ENCODE results near the gene SAP25. TPM values are rescaled to one million over a fixed set of nuclear protein-coding genes. Genes with fewer than 3 reads are reported as not detected.
A peak's percentile ranks its signal among the peaks of the same experiment; 100 is the strongest.

SAP25 gene
- total RNA-seq, 3 donors from 2014 or later (not counting 1 experiment from before 2014, with no cell fraction given): 25.9 to 46.4 (median 32.5) TPM

DNA sequence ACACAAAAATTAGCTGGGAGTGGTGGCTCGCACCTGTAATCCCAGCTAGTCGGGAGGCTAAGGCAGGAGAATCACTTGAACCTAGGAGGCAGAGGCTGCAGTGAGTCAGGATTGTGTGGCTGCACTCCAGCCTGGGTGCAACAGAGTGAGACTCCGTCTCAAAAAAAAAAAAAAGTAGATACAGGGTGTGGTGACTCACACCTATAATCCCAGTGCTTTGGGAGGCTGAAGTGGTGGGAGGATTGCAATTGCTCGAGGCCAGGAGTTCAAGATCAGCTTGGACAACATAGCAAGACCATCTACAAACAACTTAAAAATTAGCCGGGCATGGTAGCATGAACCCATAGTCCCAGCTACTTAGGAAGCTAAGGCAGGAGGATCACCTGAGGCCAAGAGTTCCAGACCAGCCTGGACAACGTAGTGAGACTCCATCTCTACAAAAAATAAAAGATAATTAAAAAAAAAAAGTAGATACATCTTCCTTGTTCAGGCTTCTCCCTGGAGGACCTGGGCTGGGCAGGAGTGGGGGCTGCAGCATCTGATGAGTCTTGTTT lies 40.7 kb upstream of the SAP25 start:
- Histone ChIP-seq H3K9me3 (ENCODE audit: control insufficient read depth, insufficient read depth, low read length) (no peaks in the 10 kb centered on the region), H3K36me3 (ENCODE audit: control insufficient read depth, insufficient read depth, low read length) (peaks cover 3% of the 10 kb centered on the region), H3K27ac (ENCODE audit: low read length) (no peak overlapping the region), H3K27me3 (ENCODE audit: control insufficient read depth, insufficient read depth, low read length) (no peaks in the 10 kb centered on the region), H3K4me1 (ENCODE audit: control insufficient read depth, insufficient read depth, low read length) (peaks cover 23% of the 10 kb centered on the region), H3K4me3 (ENCODE audit: low read length) (no peak overlapping the region)
- ATAC-seq: no peak
- Mint-ChIP-seq H3K4me3 (no peak overlapping the region), H3K9me3 (no peaks in the 10 kb centered on the region), H3K27ac (no peak overlapping the region), H3K36me3 (no peaks in the 10 kb centered on the region), H3K27me3 (ENCODE audit: low read depth in 2 of 2) (no peaks in the 10 kb centered on the region), H3K4me1 (peaks cover 16 to 27% of the 10 kb centered on the region in 2 donors)
- WGBS (ENCODE audit: insufficient coverage): 92% methylated on average over 4 of the region's 6 CpGs
- DNase-seq: no peak
- TF ChIP-seq, protein P1, sequence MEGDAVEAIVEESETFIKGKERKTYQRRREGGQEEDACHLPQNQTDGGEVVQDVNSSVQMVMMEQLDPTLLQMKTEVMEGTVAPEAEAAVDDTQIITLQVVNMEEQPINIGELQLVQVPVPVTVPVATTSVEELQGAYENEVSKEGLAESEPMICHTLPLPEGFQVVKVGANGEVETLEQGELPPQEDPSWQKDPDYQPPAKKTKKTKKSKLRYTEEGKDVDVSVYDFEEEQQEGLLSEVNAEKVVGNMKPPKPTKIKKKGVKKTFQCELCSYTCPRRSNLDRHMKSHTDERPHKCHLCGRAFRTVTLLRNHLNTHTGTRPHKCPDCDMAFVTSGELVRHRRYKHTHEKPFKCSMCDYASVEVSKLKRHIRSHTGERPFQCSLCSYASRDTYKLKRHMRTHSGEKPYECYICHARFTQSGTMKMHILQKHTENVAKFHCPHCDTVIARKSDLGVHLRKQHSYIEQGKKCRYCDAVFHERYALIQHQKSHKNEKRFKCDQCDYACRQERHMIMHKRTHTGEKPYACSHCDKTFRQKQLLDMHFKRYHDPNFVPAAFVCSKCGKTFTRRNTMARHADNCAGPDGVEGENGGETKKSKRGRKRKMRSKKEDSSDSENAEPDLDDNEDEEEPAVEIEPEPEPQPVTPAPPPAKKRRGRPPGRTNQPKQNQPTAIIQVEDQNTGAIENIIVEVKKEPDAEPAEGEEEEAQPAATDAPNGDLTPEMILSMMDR (IDR thresholded peaks at IDR 0.05): no peak
- intact Hi-C loops (cut with micrococcal nuclease): no loop called here

DNA sequence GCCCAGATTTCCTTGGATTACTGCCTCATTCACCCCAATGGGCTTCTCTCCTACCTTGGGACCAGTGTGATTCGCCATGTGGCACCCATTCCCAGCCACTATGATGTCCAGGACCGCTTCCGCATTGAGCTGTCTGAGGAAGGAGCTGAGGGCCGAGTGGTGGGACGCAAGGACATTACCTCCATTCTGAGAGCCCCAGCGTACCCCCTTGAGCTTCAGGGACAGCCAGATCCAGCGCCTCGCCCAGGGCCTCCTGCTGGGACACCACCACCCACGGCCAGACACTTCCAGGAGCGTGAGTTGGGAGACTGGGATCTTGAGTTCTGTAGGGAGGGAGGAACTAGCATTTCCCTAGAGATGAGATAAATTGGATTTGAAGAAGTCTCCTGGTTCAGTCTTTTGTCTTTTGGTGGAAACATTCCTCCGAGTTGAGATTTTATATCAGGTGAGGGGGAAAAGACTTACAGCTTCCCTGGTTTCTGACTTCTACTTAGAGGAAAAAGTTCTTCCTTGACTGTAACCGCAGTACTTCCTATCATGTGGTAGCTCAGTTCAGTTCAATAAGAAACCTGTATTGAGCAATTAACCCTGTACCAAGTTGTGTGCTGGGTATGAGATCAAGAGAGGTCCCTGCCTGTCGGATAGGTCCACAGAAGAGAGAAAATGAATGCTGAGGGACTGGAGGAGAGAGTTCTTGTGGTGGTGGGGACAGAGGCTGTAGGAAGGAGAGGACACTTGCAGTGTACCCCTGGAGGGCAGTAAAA lies 39.9 kb upstream of the SAP25 start:
- Mint-ChIP-seq H3K27ac (peak overlapping the region in 1 of 2 donors; percentile 38), H3K4me3 (peak overlapping the region; percentile 72), H3K27me3 (ENCODE audit: low read depth in 2 of 2) (no peaks in the 10 kb centered on the region), H3K36me3 (no peaks in the 10 kb centered on the region), H3K9me3 (no peaks in the 10 kb centered on the region), H3K4me1 (peaks cover 16 to 27% of the 10 kb centered on the region in 2 donors)
- intact Hi-C loops (cut with micrococcal nuclease): loop anchor here (2.0 kb wide), 1 partner anchor 13 kb away; no protein-coding TSS in a partner anchor
- H3K4me3 ChIP-seq (ENCODE audit: low read length): no peak overlapping the region
- H3K9me3 ChIP-seq (ENCODE audit: control insufficient read depth, insufficient read depth, low read length): no peaks in the 10 kb centered on the region
- TF ChIP-seq, protein P1 (IDR thresholded peaks at IDR 0.05): no peak
- peaks cover 3% of the 10 kb centered on the region for H3K36me3 ChIP-seq (ENCODE audit: control insufficient read depth, insufficient read depth, low read length)
- no peak for ATAC-seq
- WGBS (ENCODE audit: insufficient coverage): 85% methylated on average over 13 of the region's 13 CpGs
- DNase-seq: peak in 1 of 2 donors; percentile 42
- H3K27ac ChIP-seq (ENCODE audit: low read length): no peak overlapping the region
- peaks cover 23% of the 10 kb centered on the region for H3K4me1 ChIP-seq (ENCODE audit: control insufficient read depth, insufficient read depth, low read length)
- no peaks in the 10 kb centered on the region for H3K27me3 ChIP-seq (ENCODE audit: control insufficient read depth, insufficient read depth, low read length)

GRCh38 chr7:100612730-100613390 lies 39.2 kb upstream of the SAP25 start:
- Histone ChIP-seq H3K4me1 (ENCODE audit: control insufficient read depth, insufficient read depth, low read length) (peaks cover 23% of the 10 kb centered on the region), H3K9me3 (ENCODE audit: control insufficient read depth, insufficient read depth, low read length) (no peaks in the 10 kb centered on the region), H3K36me3 (ENCODE audit: control insufficient read depth, insufficient read depth, low read length) (peaks cover 3% of the 10 kb centered on the region), H3K27me3 (ENCODE audit: control insufficient read depth, insufficient read depth, low read length) (no peaks in the 10 kb centered on the region), H3K4me3 (ENCODE audit: low read length) (peak overlapping the region; percentile 91), H3K27ac (ENCODE audit: low read length) (peak overlapping the region; percentile 91)
- peak overlapping the region; percentile 99 for H3K27ac Mint-ChIP-seq
- peak in 1 of 2 donors; percentile 69 for DNase-seq
- peak overlapping the region; percentile 72 for H3K4me3 Mint-ChIP-seq
- H3K27me3 Mint-ChIP-seq (ENCODE audit: low read depth in 2 of 2): no peaks in the 10 kb centered on the region
- peaks cover 16 to 27% of the 10 kb centered on the region in 2 donors for H3K4me1 Mint-ChIP-seq
- TF ChIP-seq, protein P1 (IDR thresholded peaks at IDR 0.05): no peak
- WGBS (ENCODE audit: insufficient coverage): 3% methylated on average over 26 of the region's 29 CpGs
- no peaks in the 10 kb centered on the region for H3K36me3 Mint-ChIP-seq
- intact Hi-C loops (cut with micrococcal nuclease): loop anchor here (1.0 to 2.0 kb wide), 4 partner anchors 9 to 60 kb away; partner anchors contain the start of genes FBXO24, GNB2 and LRCH4
- ATAC-seq: no peak
- no peaks in the 10 kb centered on the region for H3K9me3 Mint-ChIP-seq
